ENCODE data around the gene WRNIP1.

DNA sequence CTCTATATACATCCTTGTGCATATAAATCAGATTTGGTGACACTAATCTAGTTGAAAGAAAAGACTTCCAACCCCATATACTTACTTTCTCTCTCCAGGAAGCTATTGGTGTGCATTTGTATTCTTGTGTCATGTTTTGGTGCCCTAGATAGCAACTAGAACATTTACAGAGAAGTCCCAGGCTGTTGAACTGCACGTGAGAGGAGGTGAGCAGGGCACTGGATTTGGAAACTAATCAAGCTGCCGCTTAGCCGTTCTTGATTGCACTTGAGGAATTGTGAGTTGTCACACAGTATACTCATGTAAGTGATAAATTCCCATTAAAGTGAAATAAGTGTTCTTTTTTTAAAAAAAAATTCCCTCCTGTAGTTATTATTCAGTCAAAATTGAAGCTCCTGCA is 7.6 kb downstream of the WRNIP1 start:
- TF ChIP-seq, protein P1, sequence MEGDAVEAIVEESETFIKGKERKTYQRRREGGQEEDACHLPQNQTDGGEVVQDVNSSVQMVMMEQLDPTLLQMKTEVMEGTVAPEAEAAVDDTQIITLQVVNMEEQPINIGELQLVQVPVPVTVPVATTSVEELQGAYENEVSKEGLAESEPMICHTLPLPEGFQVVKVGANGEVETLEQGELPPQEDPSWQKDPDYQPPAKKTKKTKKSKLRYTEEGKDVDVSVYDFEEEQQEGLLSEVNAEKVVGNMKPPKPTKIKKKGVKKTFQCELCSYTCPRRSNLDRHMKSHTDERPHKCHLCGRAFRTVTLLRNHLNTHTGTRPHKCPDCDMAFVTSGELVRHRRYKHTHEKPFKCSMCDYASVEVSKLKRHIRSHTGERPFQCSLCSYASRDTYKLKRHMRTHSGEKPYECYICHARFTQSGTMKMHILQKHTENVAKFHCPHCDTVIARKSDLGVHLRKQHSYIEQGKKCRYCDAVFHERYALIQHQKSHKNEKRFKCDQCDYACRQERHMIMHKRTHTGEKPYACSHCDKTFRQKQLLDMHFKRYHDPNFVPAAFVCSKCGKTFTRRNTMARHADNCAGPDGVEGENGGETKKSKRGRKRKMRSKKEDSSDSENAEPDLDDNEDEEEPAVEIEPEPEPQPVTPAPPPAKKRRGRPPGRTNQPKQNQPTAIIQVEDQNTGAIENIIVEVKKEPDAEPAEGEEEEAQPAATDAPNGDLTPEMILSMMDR (IDR thresholded peaks at IDR 0.05) = no peak
- TF ChIP-seq POLR2AphosphoS5 (IDR thresholded peaks at IDR 0.05; ENCODE audit: insufficient read depth in 1 of 2, low read depth in 1 of 2) (no peak), POLR2A (IDR thresholded peaks at IDR 0.05) (no peak)
